B cell (primary cell): ENCODE measurements around the gene NDUFS7. TPM values are rescaled to one million over a fixed set of nuclear protein-coding genes. Genes with fewer than 3 reads are reported as not detected.

Experiments used
- ATAC-seq: fragments of 200-7000 bp; cut with Tn5 transposase; one replicate; pipeline ENCODE4 v1.10.0; 2021; ENCODE audit warnings: low read depth, mild to moderate bottlenecking, moderate number of reproducible peaks, moderate library complexity
- CTCF ChIA-PET: fragments of 350-600 bp; sonication (Branson Sonifier 250); formaldehyde crosslinking; loops from one replicate; lab custom pipeline; 2021; ENCODE audit warnings: antibody characterized with exemption, inconsistent platforms; lab: Charles Lee
- POLR2A ChIA-PET: fragments of 350-600 bp; sonication (Branson Sonifier 250); formaldehyde crosslinking; loops from one replicate; lab custom pipeline; 2021; ENCODE audit warnings: antibody characterized with exemption; lab: Charles Lee
- DNase-seq: peaks from one replicate; pipeline ENCODE4 v3.0.0; 2013
- H2AFZ ChIP-seq: 2 replicates; pipeline ENCODE4 v1.6.1; 2012; ENCODE audit warnings: mild to moderate bottlenecking, low read depth, low read length; ENCODE audit not compliant: insufficient read depth, poor library complexity, severe bottlenecking
- H3K27ac ChIP-seq, 2 donors: 1 replicate in 1 of 2; 2 replicates in 1 of 2; pipeline ENCODE4 v1.5.1; 2012 to 2013; ENCODE audit warnings: low read length in 2 of 2, mild to moderate bottlenecking in 2 of 2, moderate library complexity in 1 of 2
- H3K27me3 ChIP-seq, 4 experiments: fragments of 200-600 bp in 1 of 4; sonication (generic) in 1 of 4; replicated peaks in 1 of 4; 1 replicate in 2 of 4; 2 replicates in 2 of 4; pipeline versions ENCODE4 v1.6.1 to v1.7.0; 2013 to 2016; ENCODE audit warnings: low read length in 3 of 4, mild to moderate bottlenecking in 2 of 4, mixed read lengths in 1 of 4, moderate library complexity in 1 of 4; ENCODE audit not compliant: insufficient read depth in 4 of 4, control insufficient read depth in 3 of 4; ENCODE audit errors: control extremely low read depth in 1 of 4
- H3K36me3 ChIP-seq, 2 experiments: replicated peaks in 1 of 2; 1 replicate in 1 of 2; 2 replicates in 1 of 2; pipeline versions ENCODE4 v1.6.1 to v1.7.1; 2013; ENCODE audit warnings: low read length in 1 of 2; ENCODE audit not compliant: insufficient read depth in 2 of 2, control insufficient read depth in 1 of 2; ENCODE audit errors: control extremely low read depth in 1 of 2, extremely low read depth in 1 of 2
- H3K4me1 ChIP-seq, 2 donors: fragments of 200-600 bp in 1 of 2; sonication (generic) in 1 of 2; 1 replicate in 1 of 2; 2 replicates in 1 of 2; pipeline versions ENCODE4 v1.5.1 to v1.6.1; 2013 to 2017; ENCODE audit warnings: low read length in 2 of 2; ENCODE audit not compliant: control insufficient read depth in 2 of 2, insufficient read depth in 2 of 2
- H3K4me2 ChIP-seq: replicated peaks from 2 replicates; pipeline ENCODE3; 2012; ENCODE audit warnings: mild to moderate bottlenecking, low read depth, low read length; ENCODE audit not compliant: poor library complexity, severe bottlenecking
- H3K4me3 ChIP-seq, 5 experiments: fragments of 200-600 bp in 1 of 5; sonication (generic) in 1 of 5; 1 replicate in 3 of 5; 2 replicates in 2 of 5; pipeline versions ENCODE4 v1.5.1 to v1.7.0; 2011 to 2016; ENCODE audit warnings: low read length in 4 of 5, mild to moderate bottlenecking in 4 of 5, low read depth in 2 of 5, control low read depth in 1 of 5, moderate library complexity in 1 of 5; ENCODE audit not compliant: insufficient read depth in 1 of 5; ENCODE audit errors: control extremely low read depth in 1 of 5, extremely low read depth in 1 of 5
- H3K79me2 ChIP-seq: fragments of 200-600 bp; sonication (generic); one replicate; pipeline ENCODE4 v1.6.0; 2016; ENCODE audit warnings: low read length; ENCODE audit not compliant: control insufficient read depth, insufficient read depth
- H3K9ac ChIP-seq: fragments of 200-600 bp; sonication (generic); 2 replicates; pipeline ENCODE4 v1.6.1; 2017; ENCODE audit warnings: mild to moderate bottlenecking, low read length, moderate library complexity
- H3K9me3 ChIP-seq, 3 donors: one replicate each; pipeline versions ENCODE4 v1.6.1 to v1.7.1; 2013; ENCODE audit warnings: low read length in 2 of 3; ENCODE audit not compliant: control insufficient read depth in 2 of 3, insufficient read depth in 1 of 3; ENCODE audit errors: control extremely low read depth in 1 of 3
- H4K20me1 ChIP-seq: 2 replicates; pipeline ENCODE4 v1.6.0; 2012; ENCODE audit warnings: mild to moderate bottlenecking, low read length; ENCODE audit not compliant: insufficient read depth, control insufficient read depth, poor library complexity, severe bottlenecking
- H3K27ac Mint-ChIP-seq: one replicate; pipeline ENCODE4 v1.8.0; 2021; ENCODE audit warnings: mixed read lengths
- H3K27me3 Mint-ChIP-seq: one replicate; pipeline ENCODE4 v1.8.0; 2021; ENCODE audit warnings: mixed read lengths
- H3K4me1 Mint-ChIP-seq: one replicate; pipeline ENCODE4 v1.8.0; 2021; ENCODE audit warnings: mixed read lengths
- H3K4me3 Mint-ChIP-seq: one replicate; pipeline ENCODE4 v1.8.0; 2021; ENCODE audit warnings: mixed read lengths
- H3K9me3 Mint-ChIP-seq: one replicate; pipeline ENCODE4 v1.8.0; 2022; ENCODE audit warnings: mixed read lengths; ENCODE audit not compliant: insufficient read depth
- EZH2 ChIP-seq: IDR thresholded peaks from 2 replicates; pipeline ENCODE4 v1.6.1; 2012; ENCODE audit warnings: borderline replicate concordance, low read depth, mild to moderate bottlenecking, moderate library complexity, low read length; ENCODE audit not compliant: insufficient read depth, poor library complexity, severe bottlenecking
- WGBS: methylation state at CpG from one replicate; pipeline ENCODE4 v1.1.5; 2013; ENCODE audit warnings: missing lambda C conversion rate; ENCODE audit not compliant: insufficient coverage; 5-methylcytosine and 5-hydroxymethylcytosine counted together
- intact Hi-C: fragments of 100-400 bp; cut with micrococcal nuclease; formaldehyde crosslinking; loops from one replicate; pipeline ENCODE4 v1.10.0; 2022
- polyA plus RNA-seq: library from polyadenylated mRNA; depleted of rRNA; stranded (reverse); fragments of >200 nt; gene quantifications from 2 replicates; pipeline ENCODE4 v1.2.3, GENCODE V29; 2012
- total RNA-seq, 2 donors: library from RNA; stranded (reverse); fragments of 120-200 nt in 1 of 2; gene quantifications; 1 replicate in 1 of 2; 2 replicates in 1 of 2; pipeline versions ENCODE4 v1.2.3 to v1.2.4, GENCODE V29; 2013 to 2022
- TF ChIP-seq, protein P1 (sequence below): fragments of 200-600 bp; IDR thresholded peaks from one replicate; pipeline ENCODE4 v1.8.0; 2022; ENCODE audit warnings: antibody characterized with exemption, mild to moderate bottlenecking

NDUFS7 gene
- total and polyA plus RNA-seq, 2 donors (not counting 1 experiment from before 2014, with no cell fraction given): 58.8 to 141 TPM

DNA sequence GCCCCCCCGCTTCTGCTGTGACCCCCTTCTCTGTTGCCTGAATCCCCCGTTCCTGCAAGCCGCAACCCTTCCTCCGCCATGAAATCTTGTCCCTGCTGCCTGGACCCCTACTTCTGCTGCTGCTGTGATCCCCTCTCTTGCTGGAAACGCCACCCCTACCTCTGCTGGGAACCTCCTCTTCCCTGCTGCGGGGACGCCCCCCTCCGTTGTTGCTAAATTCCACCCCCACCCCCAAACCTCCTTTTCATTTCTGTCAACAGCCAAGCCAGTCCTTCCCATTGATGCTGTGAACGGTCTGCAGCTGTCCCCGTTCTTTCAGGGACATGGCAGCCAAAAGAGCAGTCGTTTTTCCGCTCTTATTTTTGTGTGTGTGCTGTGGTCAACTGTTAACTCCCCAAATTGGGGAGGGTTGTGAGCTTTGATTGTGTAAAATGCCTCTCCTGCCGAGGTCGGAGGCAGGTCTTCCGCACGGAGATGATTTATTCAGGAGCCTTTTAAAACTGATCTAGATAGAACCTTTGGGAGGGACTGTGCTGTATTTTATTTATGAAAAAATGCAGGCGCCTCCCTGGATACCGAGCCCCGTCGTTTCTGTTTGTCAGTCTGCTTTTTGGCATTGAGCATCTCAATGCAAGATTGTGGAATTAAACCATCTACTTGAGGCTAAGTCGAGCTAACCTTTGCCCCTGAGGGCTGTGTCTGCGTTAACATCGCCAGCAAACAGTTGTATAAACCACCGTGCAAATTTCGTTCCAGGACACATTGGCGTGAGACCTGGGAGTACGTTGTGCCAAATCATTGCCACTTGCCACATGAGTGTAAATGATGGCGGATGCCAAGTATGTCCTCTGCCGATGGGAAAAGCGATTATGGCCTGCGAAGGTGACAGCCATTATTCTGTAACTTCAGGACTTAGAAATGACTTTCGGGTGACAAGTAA lies 27.9 kb upstream of the NDUFS7 start:
- Histone ChIP-seq H4K20me1 (no peaks in the 10 kb centered on the region), H3K36me3 (peaks cover 0 to 19% of the 10 kb centered on the region in 2 experiments), H3K4me2 (peak overlapping the region; percentile 99), H3K79me2 (peaks cover 5% of the 10 kb centered on the region), H3K9me3 (peaks cover 0 to 2% (median 0%) of the 10 kb centered on the region in 3 donors), H3K4me1 (peaks cover 9 to 18% of the 10 kb centered on the region in 2 donors), H3K4me3 (peak overlapping the region in 4 of 5 experiments; percentile 59 to 78 (median 74)), H2AFZ (peak overlapping the region; percentile 77), H3K27ac (peak overlapping the region in 1 of 2 donors; percentile 58), H3K27me3 (no peaks in the 10 kb centered on the region), H3K9ac (peak overlapping the region; percentile 74)
- ChIA-PET POLR2A (interaction anchor here (0.6 to 1.4 kb wide), 2 partner anchors 27 to 483 kb away, joined by 3 to 8 read pairs; partner anchors contain the start of gene NDUFS7), CTCF (interaction anchor here (0.6 to 1.0 kb wide), 3 partner anchors 12 to 791 kb away, joined by 3 to 4 read pairs (median 3); no protein-coding TSS in a partner anchor)
- H3K4me3 Mint-ChIP-seq: peak overlapping the region; percentile 81
- no peak for DNase-seq
- no peaks in the 10 kb centered on the region for H3K27me3 Mint-ChIP-seq
- H3K27ac Mint-ChIP-seq: peak overlapping the region; percentile 70
- intact Hi-C loops: no loop called here
- WGBS: 49% methylated on average over 28 of the region's 32 CpGs
- peaks cover 18% of the 10 kb centered on the region for H3K4me1 Mint-ChIP-seq
- H3K9me3 Mint-ChIP-seq: no peaks in the 10 kb centered on the region
- TF ChIP-seq, protein P1, sequence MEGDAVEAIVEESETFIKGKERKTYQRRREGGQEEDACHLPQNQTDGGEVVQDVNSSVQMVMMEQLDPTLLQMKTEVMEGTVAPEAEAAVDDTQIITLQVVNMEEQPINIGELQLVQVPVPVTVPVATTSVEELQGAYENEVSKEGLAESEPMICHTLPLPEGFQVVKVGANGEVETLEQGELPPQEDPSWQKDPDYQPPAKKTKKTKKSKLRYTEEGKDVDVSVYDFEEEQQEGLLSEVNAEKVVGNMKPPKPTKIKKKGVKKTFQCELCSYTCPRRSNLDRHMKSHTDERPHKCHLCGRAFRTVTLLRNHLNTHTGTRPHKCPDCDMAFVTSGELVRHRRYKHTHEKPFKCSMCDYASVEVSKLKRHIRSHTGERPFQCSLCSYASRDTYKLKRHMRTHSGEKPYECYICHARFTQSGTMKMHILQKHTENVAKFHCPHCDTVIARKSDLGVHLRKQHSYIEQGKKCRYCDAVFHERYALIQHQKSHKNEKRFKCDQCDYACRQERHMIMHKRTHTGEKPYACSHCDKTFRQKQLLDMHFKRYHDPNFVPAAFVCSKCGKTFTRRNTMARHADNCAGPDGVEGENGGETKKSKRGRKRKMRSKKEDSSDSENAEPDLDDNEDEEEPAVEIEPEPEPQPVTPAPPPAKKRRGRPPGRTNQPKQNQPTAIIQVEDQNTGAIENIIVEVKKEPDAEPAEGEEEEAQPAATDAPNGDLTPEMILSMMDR: no peak
- TF ChIP-seq EZH2: no peak
- ATAC-seq: no peak
